ENCODE measurements around the gene CDK5.

- TF ChIP-seq, protein P1, sequence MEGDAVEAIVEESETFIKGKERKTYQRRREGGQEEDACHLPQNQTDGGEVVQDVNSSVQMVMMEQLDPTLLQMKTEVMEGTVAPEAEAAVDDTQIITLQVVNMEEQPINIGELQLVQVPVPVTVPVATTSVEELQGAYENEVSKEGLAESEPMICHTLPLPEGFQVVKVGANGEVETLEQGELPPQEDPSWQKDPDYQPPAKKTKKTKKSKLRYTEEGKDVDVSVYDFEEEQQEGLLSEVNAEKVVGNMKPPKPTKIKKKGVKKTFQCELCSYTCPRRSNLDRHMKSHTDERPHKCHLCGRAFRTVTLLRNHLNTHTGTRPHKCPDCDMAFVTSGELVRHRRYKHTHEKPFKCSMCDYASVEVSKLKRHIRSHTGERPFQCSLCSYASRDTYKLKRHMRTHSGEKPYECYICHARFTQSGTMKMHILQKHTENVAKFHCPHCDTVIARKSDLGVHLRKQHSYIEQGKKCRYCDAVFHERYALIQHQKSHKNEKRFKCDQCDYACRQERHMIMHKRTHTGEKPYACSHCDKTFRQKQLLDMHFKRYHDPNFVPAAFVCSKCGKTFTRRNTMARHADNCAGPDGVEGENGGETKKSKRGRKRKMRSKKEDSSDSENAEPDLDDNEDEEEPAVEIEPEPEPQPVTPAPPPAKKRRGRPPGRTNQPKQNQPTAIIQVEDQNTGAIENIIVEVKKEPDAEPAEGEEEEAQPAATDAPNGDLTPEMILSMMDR (IDR thresholded peaks at IDR 0.05): no peak
- no peak for TF ChIP-seq POLR2A (IDR thresholded peaks at IDR 0.05)
- TF ChIP-seq POLR2AphosphoS5 (IDR thresholded peaks at IDR 0.05; ENCODE audit: insufficient read depth in 1 of 2, low read depth in 1 of 2): no peak
Observed at GRCh38 chr7:151010307-151011096, 47.2 kb downstream of the CDK5 start.

Measured in vagina (tissue), 2 donors.